HEK293 (cell line): ENCODE results near the gene USP1.

ENCODE experiments used
- CTCF ChIA-PET: fragments of 350-600 bp; formaldehyde crosslinking; extraction: SDS; loops from one replicate; lab custom pipeline; 2021; ENCODE audit warnings: antibody characterized with exemption; lab: Yijun Ruan, JAX
- POLR2A ChIA-PET: fragments of 300-600 bp; formaldehyde crosslinking; extraction: SDS; loops from one replicate; lab custom pipeline; 2020; ENCODE audit warnings: antibody characterized with exemption, inconsistent platforms; lab: Yijun Ruan, JAX
- H3K27ac ChIP-seq: fragments of 200-500 bp; sonication (Bioruptor generic); 2 replicates; pipeline ENCODE4 v1.5.1; 2014; ENCODE audit warnings: low read depth, low read length, control low read depth, inconsistent platforms; ENCODE audit errors: extremely low read depth
- H3K36me3 ChIP-seq, 2 experiments: fragments of 200-500 bp in 1 of 2; sonication (Bioruptor generic) in 1 of 2; 1 replicate in 1 of 2; 2 replicates in 1 of 2; pipeline ENCODE4 v1.5.1; 2014 to 2017; ENCODE audit warnings: inconsistent platforms in 2 of 2, low read length in 2 of 2; ENCODE audit not compliant: control insufficient read depth in 2 of 2, insufficient read depth in 1 of 2
- H3K4me1 ChIP-seq: fragments of 200-500 bp; sonication (Bioruptor generic); 2 replicates; pipeline ENCODE4 v1.5.1; 2014; ENCODE audit warnings: mild to moderate bottlenecking, low read length, inconsistent platforms; ENCODE audit not compliant: control insufficient read depth, insufficient read depth
- H3K4me3 ChIP-seq: 2 replicates; pipeline ENCODE4 v1.5.1; 2011; ENCODE audit warnings: low read depth, mild to moderate bottlenecking, control low read depth, low read length, moderate library complexity
- H3K9me3 ChIP-seq: fragments of 200-500 bp; sonication (Bioruptor generic); 2 replicates; pipeline ENCODE4 v1.5.1; 2014; ENCODE audit warnings: low read depth, low read length, inconsistent platforms; ENCODE audit not compliant: control insufficient read depth, insufficient read depth
- AEBP2 ChIP-seq: fragments of 450-650 bp; formaldehyde crosslinking; IDR thresholded peaks from 2 replicates; pipeline ENCODE4 v1.5.1; 2016; ENCODE audit warnings: missing biosample characterization, missing genetic modification characterization, borderline replicate concordance
- BCL11A ChIP-seq: fragments of 450-650 bp; formaldehyde crosslinking; IDR thresholded peaks from 2 replicates; pipeline ENCODE4 v1.5.1; 2016; ENCODE audit warnings: low read depth, missing biosample characterization, missing genetic modification characterization
- GLI2 ChIP-seq: fragments of 450-650 bp; formaldehyde crosslinking; IDR thresholded peaks from 2 replicates; pipeline ENCODE4; 2017; ENCODE audit warnings: missing biosample characterization, missing genetic modification characterization, low read depth, borderline replicate concordance
- GLI4 ChIP-seq: fragments of 450-650 bp; formaldehyde crosslinking; IDR thresholded peaks from 2 replicates; pipeline ENCODE4 v1.5.1; 2016; ENCODE audit warnings: missing biosample characterization, missing genetic modification characterization
- HOXA7 ChIP-seq: sonication (generic); formaldehyde crosslinking; IDR thresholded peaks from 2 replicates; pipeline ENCODE4 v1.8.1; 2022; ENCODE audit warnings: missing genetic modification reagents, borderline replicate concordance
- KLF10 ChIP-seq: fragments of 450-650 bp; IDR thresholded peaks from 2 replicates; pipeline ENCODE4 v1.5.1; 2018; ENCODE audit warnings: missing biosample characterization, mild to moderate bottlenecking, missing genetic modification characterization
- REST ChIP-seq: fragments of 450-650 bp; formaldehyde crosslinking; IDR thresholded peaks from 2 replicates; pipeline ENCODE4 v1.5.1; 2016; ENCODE audit warnings: missing biosample characterization, missing genetic modification characterization
- YY2 ChIP-seq: fragments of 450-650 bp; formaldehyde crosslinking; IDR thresholded peaks from 2 replicates; pipeline ENCODE4 v1.5.1; 2016; ENCODE audit warnings: missing biosample characterization, missing genetic modification characterization
- ZBTB17 ChIP-seq: fragments of 450-650 bp; formaldehyde crosslinking; IDR thresholded peaks from 2 replicates; pipeline ENCODE4 v1.5.1; 2016; ENCODE audit warnings: missing biosample characterization, missing genetic modification characterization
- ZBTB20 ChIP-seq: fragments of 450-650 bp; formaldehyde crosslinking; IDR thresholded peaks from 2 replicates; pipeline ENCODE4 v1.5.1; 2016; ENCODE audit warnings: missing biosample characterization, missing genetic modification characterization
- ZBTB8A ChIP-seq: fragments of 450-650 bp; formaldehyde crosslinking; IDR thresholded peaks from 2 replicates; pipeline ENCODE4 v1.5.1; 2016; ENCODE audit warnings: missing biosample characterization, missing genetic modification characterization
- ZNF148 ChIP-seq: fragments of 450-650 bp; formaldehyde crosslinking; IDR thresholded peaks from 2 replicates; pipeline ENCODE4 v1.5.0; 2017; ENCODE audit warnings: missing biosample characterization, missing genetic modification characterization, borderline replicate concordance
- ZNF2 ChIP-seq: fragments of 450-650 bp; formaldehyde crosslinking; IDR thresholded peaks from 2 replicates; pipeline ENCODE4 v1.5.1; 2016; ENCODE audit warnings: missing biosample characterization, missing genetic modification characterization
- ZNF221 ChIP-seq: fragments of 450-650 bp; formaldehyde crosslinking; IDR thresholded peaks from 2 replicates; pipeline ENCODE4 v1.5.1; 2017; ENCODE audit warnings: missing biosample characterization, missing genetic modification characterization, borderline replicate concordance
- ZNF24 ChIP-seq: fragments of 450-650 bp; formaldehyde crosslinking; IDR thresholded peaks from 2 replicates; pipeline ENCODE4 v1.5.1; 2016; ENCODE audit warnings: missing biosample characterization, missing genetic modification characterization
- ZNF311 ChIP-seq: fragments of 450-650 bp; formaldehyde crosslinking; IDR thresholded peaks from 2 replicates; pipeline ENCODE4 v1.5.1; 2017; ENCODE audit warnings: missing biosample characterization, missing genetic modification characterization, borderline replicate concordance
- ZNF37A ChIP-seq: fragments of 450-650 bp; IDR thresholded peaks from 2 replicates; pipeline ENCODE4 v1.5.1; 2018; ENCODE audit warnings: missing biosample characterization, missing genetic modification characterization
- ZNF501 ChIP-seq: fragments of 450-650 bp; formaldehyde crosslinking; IDR thresholded peaks from 2 replicates; pipeline ENCODE4 v1.5.1; 2016; ENCODE audit warnings: missing biosample characterization, missing genetic modification characterization
- ZNF530 ChIP-seq: fragments of 450-650 bp; formaldehyde crosslinking; IDR thresholded peaks from 2 replicates; pipeline ENCODE4 v1.5.1; 2016; ENCODE audit warnings: low read depth, missing biosample characterization, missing genetic modification characterization
- ZNF548 ChIP-seq: fragments of 450-650 bp; formaldehyde crosslinking; IDR thresholded peaks from 2 replicates; pipeline ENCODE4 v1.5.1; 2016; ENCODE audit warnings: missing biosample characterization, missing genetic modification characterization
- ZNF560 ChIP-seq: fragments of 450-650 bp; formaldehyde crosslinking; IDR thresholded peaks from 2 replicates; pipeline ENCODE4 v1.5.1; 2017; ENCODE audit warnings: missing biosample characterization, missing genetic modification characterization, borderline replicate concordance
- ZNF654 ChIP-seq: fragments of 450-650 bp; formaldehyde crosslinking; IDR thresholded peaks from 2 replicates; pipeline ENCODE4 v1.5.1; 2016; ENCODE audit warnings: low read depth, missing biosample characterization, missing genetic modification characterization
- ZNF670 ChIP-seq: fragments of 450-650 bp; formaldehyde crosslinking; IDR thresholded peaks from 2 replicates; pipeline ENCODE4 v1.5.1; 2016; ENCODE audit warnings: missing biosample characterization, missing genetic modification characterization, low read depth
- ZNF76 ChIP-seq: fragments of 450-650 bp; formaldehyde crosslinking; IDR thresholded peaks from 2 replicates; pipeline ENCODE4; 2016; ENCODE audit warnings: low read depth, missing biosample characterization, missing genetic modification characterization, borderline replicate concordance
- ZSCAN18 ChIP-seq: fragments of 450-650 bp; formaldehyde crosslinking; IDR thresholded peaks from 2 replicates; pipeline ENCODE4 v1.5.1; 2016; ENCODE audit warnings: missing biosample characterization, missing genetic modification characterization

USP1 gene

GRCh38 chr1:62436466-62437272 lies at the start of gene USP1 (continued):
- TF ChIP-seq AEBP2 (tag by site-specific recombination) (no peak), ZNF530 (tag by site-specific recombination) (no peak), ZNF76 (tag by site-specific recombination) (peak; percentile 70; the same call in 1 of the 2 replicates), ZNF311 (tag by site-specific recombination) (no peak), KLF10 (tag by site-specific recombination) (peak; percentile 97), ZNF2 (tag by site-specific recombination) (peak; percentile 80), GLI2 (tag by site-specific recombination) (no peak), GLI4 (tag by site-specific recombination) (no peak)

GRCh38 chr1:62389531-62389930 lies 47.3 kb upstream of the USP1 start:
- Histone ChIP-seq H3K27ac (no peak overlapping the region), H3K4me1 (peaks cover 11% of the 10 kb centered on the region), H3K9me3 (no peaks in the 10 kb centered on the region), H3K4me3 (no peak overlapping the region), H3K36me3 (no peaks in the 10 kb centered on the region)
- ChIA-PET CTCF (interaction anchor here (0.6 to 7.7 kb wide), 5 partner anchors 11 to 333 kb away, joined by 3 to 91 read pairs (median 5); no protein-coding TSS in a partner anchor), POLR2A (no interaction called here)
- TF ChIP-seq ZSCAN18 (no peak), ZNF37A (tag by site-specific recombination) (no peak), YY2 (tag by site-specific recombination) (no peak), ZNF654 (tag by site-specific recombination) (no peak), ZNF148 (no peak), HOXA7 (CRISPR knock-in tag) (no peak), BCL11A (tag by site-specific recombination) (no peak), ZNF670 (tag by site-specific recombination) (no peak), ZBTB8A (tag by site-specific recombination) (no peak), ZNF548 (no peak)

GRCh38 chr1:62390071-62390470 lies 46.8 kb upstream of the USP1 start:
- H3K27ac ChIP-seq, result no peak overlapping the region
- CTCF ChIA-PET, result interaction anchor here (0.6 to 7.7 kb wide), 6 partner anchors 14 to 79 kb away, joined by 3 to 91 read pairs (median 10); no protein-coding TSS in a partner anchor
- POLR2A ChIA-PET, result no interaction called here
- H3K4me3 ChIP-seq, result no peak overlapping the region
- no peaks in the 10 kb centered on the region for H3K9me3 ChIP-seq
- H3K4me1 ChIP-seq, result peaks cover 10% of the 10 kb centered on the region
- no peaks in the 10 kb centered on the region for H3K36me3 ChIP-seq
- no peak for TF ChIP-seq ZNF24
- TF ChIP-seq ZBTB17 (tag by site-specific recombination), result no peak
- no peak for TF ChIP-seq HOXA7 (CRISPR knock-in tag)
- TF ChIP-seq REST, result no peak
- no peak for TF ChIP-seq ZNF221 (tag by site-specific recombination)
- no peak for TF ChIP-seq ZBTB20 (tag by site-specific recombination)
- TF ChIP-seq ZNF501, result no peak
- no peak for TF ChIP-seq ZNF560 (tag by site-specific recombination)
